Right lung (tissue), 5 donors: ENCODE results near the gene C12orf75. TPM values are rescaled to one million over a fixed set of nuclear protein-coding genes. Genes with fewer than 3 reads are reported as not detected.
"Not testable (repeated sequence)": the region's sequence is repeated elsewhere in the genome, so short reads cannot be mapped to it uniquely, and the experiment has no call there.

ENCODE experiments used
- DNase-seq, 2 donors: peaks; one replicate each; pipeline ENCODE4 v3.0.0-alpha.2; 2013
- polyA plus RNA-seq, 5 donors: library from polyadenylated mRNA; unstranded; fragments of 120-200 nt; gene quantifications; one replicate each; pipeline versions ENCODE4 v1.2.1 to v1.2.3, GENCODE V29; 2013; ENCODE audit warnings: inconsistent platforms in 1 of 5, low replicate concordance in 1 of 5; ENCODE audit not compliant: insufficient read length in 5 of 5, insufficient read depth in 1 of 5

The C12orf75 gene
- polyA plus RNA-seq, 5 donors: 17.8 to 29.5 (median 24.6) TPM

- not testable (repeated sequence) for DNase-seq
These were observed 22.7 kb upstream of the C12orf75 start for GRCh38 chr12:105307601-105308314.

- DNase-seq: not testable (repeated sequence)
These were observed 21.7 kb upstream of the C12orf75 start for GRCh38 chr12:105308839-105309238.

GRCh38 chr12:105309384-105309783, 21.1 kb upstream of the C12orf75 start:
- not testable (repeated sequence) for DNase-seq

GRCh38 chr12:105310476-105311085, 19.9 kb upstream of the C12orf75 start:
- DNase-seq: not testable (repeated sequence)

- DNase-seq: not testable (repeated sequence)
These were observed 18.6 kb upstream of the C12orf75 start for GRCh38 chr12:105311936-105312335.

- DNase-seq: not testable (repeated sequence)
These were observed 16.7 kb upstream of the C12orf75 start for GRCh38 chr12:105313755-105314154.

GRCh38 chr12:105315130-105315529, 15.4 kb upstream of the C12orf75 start:
- DNase-seq: no peak

- no peak for DNase-seq
These were observed 14.8 kb upstream of the C12orf75 start for GRCh38 chr12:105315726-105316125.

GRCh38 chr12:105316931-105317852, 13.3 kb upstream of the C12orf75 start:
- DNase-seq: no peak

- no peak for DNase-seq
These were observed 12.4 kb upstream of the C12orf75 start for GRCh38 chr12:105317942-105318621.

GRCh38 chr12:105318651-105319483, 11.6 kb upstream of the C12orf75 start:
- DNase-seq: no peak

GRCh38 chr12:105319691-105320209, 10.7 kb upstream of the C12orf75 start:
- no peak for DNase-seq

GRCh38 chr12:105321125-105321524, 9.4 kb upstream of the C12orf75 start:
- DNase-seq: no peak

GRCh38 chr12:105322070-105322469, 8.4 kb upstream of the C12orf75 start:
- no peak for DNase-seq

GRCh38 chr12:105324704-105325103, 5.8 kb upstream of the C12orf75 start:
- DNase-seq: no peak

GRCh38 chr12:105325117-105325516, 5.4 kb upstream of the C12orf75 start:
- DNase-seq: no peak

- no peak for DNase-seq
These were observed 587 bp upstream of the C12orf75 start for GRCh38 chr12:105329926-105330282.

- peak in 1 of 2 donors; percentile 14 for DNase-seq
These were observed 677 bp downstream of the C12orf75 start for GRCh38 chr12:105330931-105331804.

- DNase-seq: no peak
These were observed 1.3 kb downstream of the C12orf75 start for GRCh38 chr12:105331805-105332251.
